ENCODE results near the gene HOXB5.

GRCh38 chr17:48597778-48598631 is 4.4 kb upstream of the HOXB5 start:
- TF ChIP-seq ZFP30 (CRISPR knock-in tag; IDR thresholded peaks at IDR 0.05) (no peak), BACH2 (CRISPR knock-in tag; IDR thresholded peaks at IDR 0.05; ENCODE audit: borderline replicate concordance) (no peak), GLIS3 (CRISPR knock-in tag; IDR thresholded peaks at IDR 0.05) (no peak)
